Umbilical cord (tissue), 2 donors: ENCODE measurements around the gene GCAT. TPM values are rescaled to one million over a fixed set of nuclear protein-coding genes. Genes with fewer than 3 reads are reported as not detected.

Experiments
- DNase-seq: peaks from one replicate; pipeline ENCODE4 v3.0.0-alpha.2; 2015; ENCODE audit warnings: low spot score
- total RNA-seq: library from RNA; depleted of rRNA; stranded (reverse); fragments of >200 nt; gene quantifications from one replicate; pipeline ENCODE4 v1.2.3, GENCODE V29; 2014; ENCODE audit warnings: low replicate concordance; ENCODE audit not compliant: insufficient read depth

Gene GCAT
- total RNA-seq, 1 donor from 2014 or later, result 22.4 TPM

DNA sequence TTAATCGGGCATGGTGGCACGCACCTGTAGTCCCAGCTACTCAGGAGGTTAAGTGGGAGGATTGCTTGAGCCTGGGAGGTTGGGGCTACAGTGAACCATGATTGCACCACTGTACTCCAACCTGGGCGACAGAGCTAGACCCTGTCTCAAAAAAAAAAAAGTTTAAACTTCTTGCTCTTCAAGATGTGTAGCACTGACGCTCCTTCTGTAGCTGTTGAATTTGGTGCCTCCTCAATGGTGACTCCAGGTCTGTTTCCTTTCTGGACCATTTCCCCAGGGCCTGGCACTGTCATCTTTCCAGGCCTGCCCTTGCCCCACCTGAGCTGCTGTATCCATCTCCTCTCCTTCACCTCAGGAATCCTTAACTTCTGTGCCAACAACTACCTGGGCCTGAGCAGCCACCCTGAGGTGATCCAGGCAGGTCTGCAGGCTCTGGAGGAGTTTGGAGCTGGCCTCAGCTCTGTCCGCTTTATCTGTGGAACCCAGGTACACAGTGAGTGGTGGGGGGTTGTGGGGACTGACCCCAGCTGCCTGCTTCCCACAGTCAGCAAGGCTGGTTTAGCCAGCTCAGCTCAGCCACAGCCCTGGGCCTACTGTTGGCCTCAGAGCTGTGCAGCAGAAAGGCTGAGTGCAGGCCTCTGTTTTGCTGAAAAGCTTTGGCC, 2.1 kb downstream of the GCAT start:
- DNase-seq, result no peak

DNA sequence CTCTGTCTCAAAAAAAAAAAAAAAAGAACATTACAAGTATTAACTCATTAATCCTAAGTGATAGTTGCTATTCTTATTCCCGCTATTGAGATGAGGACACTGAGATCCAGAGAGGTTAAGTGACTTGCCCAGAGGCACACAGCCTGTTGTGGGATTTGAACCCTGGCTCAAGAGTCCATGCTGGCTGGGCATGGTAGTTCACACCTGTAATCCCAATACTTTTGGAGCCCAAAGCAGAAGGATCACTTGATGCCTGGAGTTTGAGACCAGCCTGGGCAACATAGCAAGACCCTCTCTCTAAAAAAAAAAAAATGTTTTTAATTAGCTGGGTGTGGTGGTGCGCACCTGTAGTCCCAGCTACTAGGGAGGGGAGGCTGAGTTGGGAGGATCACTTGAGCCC, 4.1 kb downstream of the GCAT start:
- DNase-seq, result no peak

DNA sequence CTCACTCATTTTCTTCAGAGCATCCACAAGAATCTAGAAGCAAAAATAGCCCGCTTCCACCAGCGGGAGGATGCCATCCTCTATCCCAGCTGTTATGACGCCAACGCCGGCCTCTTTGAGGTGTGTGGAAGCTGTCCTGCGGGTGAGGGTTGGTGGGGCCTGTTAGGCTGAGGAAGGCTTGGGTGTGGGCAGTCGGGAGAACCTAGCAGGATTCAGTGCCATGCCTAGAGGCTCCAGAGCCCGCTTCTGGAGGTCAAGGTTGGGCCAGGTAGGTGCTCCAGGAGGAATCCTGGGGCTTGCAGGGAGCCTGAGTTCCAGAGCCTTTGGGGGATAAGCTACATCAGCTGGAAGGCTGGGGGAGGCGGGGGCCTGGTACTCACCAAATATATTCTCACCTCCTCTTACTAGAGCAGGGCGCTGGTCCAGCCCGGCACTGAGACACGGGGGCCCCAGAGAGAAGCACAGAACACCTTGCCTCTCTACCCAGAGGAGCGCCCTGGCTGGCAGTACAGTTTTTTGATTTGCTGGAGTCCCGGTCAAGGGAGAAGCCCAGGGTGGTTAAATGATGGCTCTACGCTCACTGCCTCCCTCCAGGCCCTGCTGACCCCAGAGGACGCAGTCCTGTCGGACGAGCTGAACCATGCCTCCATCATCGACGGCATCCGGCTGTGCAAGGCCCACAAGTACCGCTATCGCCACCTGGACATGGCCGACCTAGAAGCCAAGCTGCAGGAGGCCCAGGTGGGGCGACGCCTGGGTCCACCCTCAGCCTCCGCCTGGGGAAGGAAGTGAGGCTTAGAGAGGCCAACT, 5.3 kb downstream of the GCAT start:
- DNase-seq, result no peak

- no peak for DNase-seq
Measured at GRCh38 chr22:37815593-37815992, 7.9 kb downstream of the GCAT start.

DNA sequence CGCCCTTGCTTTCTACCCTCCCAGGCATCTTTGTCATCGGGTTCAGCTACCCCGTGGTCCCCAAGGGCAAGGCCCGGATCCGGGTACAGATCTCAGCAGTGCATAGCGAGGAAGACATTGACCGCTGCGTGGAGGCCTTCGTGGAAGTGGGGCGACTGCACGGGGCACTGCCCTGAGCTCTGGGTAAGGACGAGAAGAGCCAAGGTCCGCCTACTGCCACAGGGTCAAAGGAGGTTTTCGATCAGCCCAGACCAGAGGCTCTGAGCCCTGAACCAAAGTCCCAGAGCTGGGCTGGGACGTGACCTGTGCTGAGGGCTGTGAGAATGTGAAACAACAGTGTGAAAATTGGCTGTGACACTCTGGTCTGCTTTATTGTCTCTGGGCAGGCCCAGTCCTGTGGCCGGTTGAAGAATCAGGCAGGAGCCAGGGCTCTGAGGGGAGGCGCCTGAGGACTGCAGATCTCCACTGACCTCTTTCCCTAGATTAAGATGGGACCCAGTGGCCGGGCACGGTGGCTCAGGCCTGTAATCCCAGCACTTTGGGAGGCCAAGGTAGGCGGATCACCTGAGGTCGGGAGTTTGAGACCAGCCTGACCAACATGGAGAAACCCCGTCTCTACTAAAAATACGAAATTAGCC, 8.9 kb downstream of the GCAT start:
- no peak for DNase-seq

GRCh38 chr22:37817705-37818408, 10.1 kb downstream of the GCAT start:
- DNase-seq, result peak; percentile 87

DNA sequence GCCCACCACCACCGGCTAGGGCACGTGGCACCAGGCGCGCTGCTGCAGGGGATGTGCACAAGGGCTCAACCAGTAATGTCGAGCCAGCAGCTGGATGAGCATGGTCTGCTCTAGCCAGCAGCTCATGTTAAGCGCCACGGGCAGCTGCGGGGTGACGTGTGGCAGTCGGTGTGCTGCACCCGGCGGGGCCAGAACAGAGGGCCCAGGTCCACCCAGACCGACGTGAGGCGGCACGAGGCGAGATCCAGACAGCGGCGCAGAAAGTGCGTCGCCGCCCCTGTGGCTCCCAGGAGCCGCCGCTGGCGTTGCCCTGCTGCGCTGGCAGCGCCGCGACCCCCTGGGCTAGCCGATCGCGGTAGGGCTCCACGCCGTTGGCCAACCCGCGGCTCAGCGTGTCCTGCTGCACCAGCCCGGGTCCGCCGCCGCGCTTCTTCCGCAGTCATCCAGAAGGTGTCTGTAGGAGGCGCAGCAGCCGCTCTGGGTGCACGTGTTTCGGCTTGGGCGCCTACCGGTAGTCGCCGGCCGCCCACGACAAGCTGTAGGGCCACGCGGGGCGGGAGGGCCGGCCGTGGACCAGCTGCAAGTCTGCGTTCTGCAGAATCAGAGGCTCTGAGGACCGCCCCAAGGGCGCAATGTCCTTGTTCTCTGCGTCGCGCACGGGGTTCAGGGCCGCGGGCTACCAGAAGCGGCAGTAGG, 10.8 kb downstream of the GCAT start:
- peak; percentile 66 for DNase-seq

- DNase-seq, result no peak
Measured at GRCh38 chr22:37819105-37819433, 11.3 kb downstream of the GCAT start.

DNA sequence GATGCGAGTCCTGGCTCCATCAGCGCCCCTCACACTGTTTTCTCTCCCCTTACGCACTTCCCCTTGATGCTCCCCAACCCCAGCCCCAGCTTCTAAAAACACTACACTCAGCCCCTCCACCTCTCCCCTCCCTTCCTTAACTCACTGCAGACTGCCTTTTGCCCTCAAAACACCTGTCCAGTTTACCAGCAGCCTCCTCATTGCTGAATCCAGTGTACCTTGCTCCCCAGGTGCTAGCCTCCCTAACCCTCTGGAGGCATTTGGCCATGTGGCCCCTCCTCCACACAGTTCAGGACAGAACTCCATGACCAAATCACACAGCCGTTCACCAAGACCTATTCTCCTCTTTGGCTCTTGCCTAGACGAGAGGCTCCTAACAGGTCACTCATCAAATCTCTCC, 12.6 kb downstream of the GCAT start:
- DNase-seq, result no peak

- DNase-seq, result no peak
Measured at GRCh38 chr22:37822079-37822833, 14.5 kb downstream of the GCAT start.

DNA sequence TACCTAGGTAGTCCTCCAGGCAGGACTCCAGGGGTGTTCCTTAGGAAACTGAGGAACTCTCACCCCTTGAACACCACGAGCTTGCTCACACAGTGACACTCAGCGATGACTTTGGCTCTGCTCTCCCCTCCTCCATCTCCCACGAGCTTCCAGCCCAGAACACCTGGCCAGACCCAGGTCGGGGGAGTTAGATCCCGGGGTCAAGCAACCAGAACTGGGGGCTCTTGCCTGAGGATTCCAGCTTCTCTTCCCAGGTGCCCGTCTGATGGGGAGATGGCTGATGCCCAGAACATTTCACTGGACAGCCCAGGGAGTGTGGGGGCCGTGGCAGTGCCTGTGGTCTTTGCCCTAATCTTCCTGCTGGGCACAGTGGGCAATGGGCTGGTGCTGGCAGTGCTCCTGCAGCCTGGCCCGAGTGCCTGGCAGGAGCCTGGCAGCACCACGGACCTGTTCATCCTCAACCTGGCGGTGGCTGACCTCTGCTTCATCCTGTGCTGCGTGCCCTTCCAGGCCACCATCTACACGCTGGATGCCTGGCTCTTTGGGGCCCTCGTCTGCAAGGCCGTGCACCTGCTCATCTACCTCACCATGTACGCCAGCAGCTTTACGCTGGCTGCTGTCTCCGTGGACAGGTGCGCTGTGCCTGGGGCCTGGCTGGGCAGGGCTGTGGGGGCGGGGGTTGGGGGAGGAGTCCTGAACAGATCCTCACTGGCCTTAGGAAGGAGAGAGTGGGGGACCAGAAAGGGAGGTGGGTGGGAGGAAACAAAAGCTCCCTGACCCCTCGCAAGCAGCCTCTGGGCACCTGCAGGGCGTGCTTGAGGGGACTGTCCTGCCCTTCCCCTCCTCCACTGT, 15.6 kb downstream of the GCAT start, which contains the start of gene GALR3:
Gene GALR3 (plus strand): TSS at position 249 of the 852 bp plus-strand sequence. CDS start 25 bp downstream, at position 274.
- no peak for DNase-seq

GRCh38 chr22:37824674-37825641, 17.2 kb downstream of the GCAT start:
- no peak for DNase-seq

DNA sequence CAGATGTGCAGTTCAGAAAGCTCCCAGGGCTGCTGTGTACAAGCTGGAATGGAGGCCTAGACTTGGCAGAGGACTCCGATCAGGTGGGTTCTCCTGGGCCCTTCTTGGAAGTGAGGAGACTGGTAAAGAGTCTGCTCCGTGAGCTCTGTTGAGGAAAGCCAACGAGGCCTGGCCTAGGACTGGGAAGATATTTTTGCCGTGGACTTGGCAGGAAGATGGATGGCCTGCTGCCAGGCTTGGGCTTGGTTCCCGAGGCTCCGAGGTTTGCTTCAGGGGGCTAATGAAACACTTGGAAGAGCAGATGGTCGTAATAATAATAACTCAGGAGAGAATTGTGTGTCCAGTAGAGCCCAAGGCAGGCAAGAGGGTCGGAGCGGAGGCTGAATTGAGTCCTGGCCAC, 19.3 kb downstream of the GCAT start:
- DNase-seq, result peak; percentile 15

DNA sequence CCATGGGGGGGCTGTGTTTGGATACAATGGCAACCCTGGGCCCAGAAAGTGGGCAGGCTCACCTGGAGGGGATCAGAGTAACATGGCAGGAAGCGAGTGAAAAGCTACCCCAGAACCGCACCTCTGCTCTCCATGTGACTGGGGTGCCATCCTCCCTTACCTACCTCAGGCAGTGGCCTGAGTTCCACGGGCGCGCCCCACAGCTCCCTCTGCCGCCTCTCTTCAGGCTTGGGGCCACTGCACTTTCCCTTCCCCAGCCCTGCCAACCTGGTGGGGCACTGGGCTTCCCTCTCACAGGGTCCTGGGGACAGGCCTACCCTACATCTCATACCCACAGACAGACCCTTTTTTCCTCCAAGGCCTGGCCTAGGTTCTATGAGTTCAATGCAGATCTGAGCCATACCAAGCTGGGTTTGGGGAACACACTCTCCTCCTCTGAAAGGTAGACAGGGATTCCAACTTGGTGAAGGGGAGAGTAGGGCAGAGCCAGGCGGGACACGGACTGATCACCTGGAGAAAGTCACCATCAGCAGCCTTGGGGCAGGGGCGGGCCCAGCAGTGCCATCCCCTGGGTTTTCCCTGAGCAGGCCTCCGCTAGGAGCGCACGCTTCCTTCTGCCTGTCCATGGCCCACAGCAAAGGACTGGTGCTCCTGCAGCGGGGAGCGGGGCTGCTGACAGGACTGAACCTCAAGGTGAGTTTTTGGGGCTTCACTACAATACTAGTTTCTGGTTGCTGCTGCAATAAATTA, 22.5 kb downstream of the GCAT start:
- no peak for DNase-seq

GRCh38 chr22:37831472-37831871, 23.7 kb downstream of the GCAT start:
- no peak for DNase-seq

DNA sequence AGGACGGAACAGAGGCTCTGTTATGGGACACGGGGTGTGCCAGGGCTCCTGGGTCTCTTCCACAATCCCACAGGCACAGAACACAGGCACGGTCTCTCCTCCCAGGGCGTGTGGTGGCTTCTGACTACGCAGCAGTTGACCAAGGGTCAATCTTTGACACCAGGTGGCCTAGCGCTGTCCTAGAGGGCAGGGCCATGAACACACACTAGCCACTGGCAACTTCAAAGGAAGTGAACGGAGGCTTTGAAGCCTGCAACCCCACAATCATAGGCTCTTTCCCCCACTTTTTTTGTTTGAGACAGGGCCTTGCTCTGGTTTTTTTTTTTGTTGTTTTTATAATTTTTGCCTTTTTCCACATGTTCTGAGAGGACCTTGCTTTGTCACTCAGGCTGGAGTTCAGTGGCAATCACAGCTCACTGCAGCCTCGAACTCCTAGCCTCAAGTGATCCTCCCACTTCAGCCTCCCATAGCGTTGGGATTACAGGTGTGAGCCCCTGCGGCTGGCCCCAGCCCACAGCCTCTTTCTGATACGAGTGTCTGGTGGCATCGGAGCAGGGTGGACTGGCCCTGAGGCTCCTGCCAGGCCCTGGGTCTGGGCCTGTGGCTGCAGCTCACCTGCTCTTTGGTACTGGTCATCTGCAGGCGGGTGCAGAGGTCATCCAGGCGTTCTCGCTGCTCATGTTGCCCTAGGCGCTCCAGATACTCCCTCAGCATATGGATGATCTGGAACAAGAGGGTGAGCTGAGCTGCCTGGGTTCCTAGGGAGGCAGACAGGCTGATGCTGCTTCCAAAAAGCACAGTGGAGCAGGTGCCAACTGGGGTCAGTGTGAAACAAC, 24.5 kb downstream of the GCAT start:
- DNase-seq, result no peak
